ENCODE results near the gene NAPA.

Gene NAPA

DNA sequence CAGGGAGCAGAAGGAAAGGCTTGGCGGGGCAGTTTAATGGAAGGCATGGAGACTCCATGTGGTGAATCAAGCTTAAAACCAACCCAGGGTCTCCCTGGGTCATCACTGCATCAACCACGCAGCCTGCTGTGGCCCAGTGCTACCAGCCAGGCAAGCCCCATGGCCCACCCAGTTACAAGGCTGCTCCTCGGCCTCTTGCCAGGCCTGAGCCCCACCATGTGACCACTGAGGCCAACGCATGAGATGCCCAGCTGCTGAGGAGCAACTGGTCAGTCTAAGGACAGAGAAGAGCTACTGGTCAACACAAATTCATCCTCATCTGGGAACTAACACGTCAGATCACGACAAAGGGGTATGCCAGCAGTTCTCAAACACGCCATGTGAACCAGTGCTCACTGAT, 15.5 kb downstream of the NAPA start:
- no peak for DNase-seq (ENCODE audit: low read depth)
- no peak overlapping the region for H3K4me3 ChIP-seq (ENCODE audit: low read depth, low read length)
- in situ Hi-C loops (cut with HindIII; ENCODE audit: low sequenced_read_pairs), result no loop called here
- no peak for TF ChIP-seq CTCF (IDR thresholded peaks at IDR 0.05; ENCODE audit: low read depth, low read length, missing control alignments)

GRCh38 chr19:47498561-47498960, 16.3 kb downstream of the NAPA start:
- TF ChIP-seq CTCF (IDR thresholded peaks at IDR 0.05; ENCODE audit: low read depth, low read length, missing control alignments), result no peak
- H3K4me3 ChIP-seq (ENCODE audit: low read depth, low read length), result no peak overlapping the region
- no peak for DNase-seq (ENCODE audit: low read depth)
- in situ Hi-C loops (cut with HindIII; ENCODE audit: low sequenced_read_pairs), result no loop called here

DNA sequence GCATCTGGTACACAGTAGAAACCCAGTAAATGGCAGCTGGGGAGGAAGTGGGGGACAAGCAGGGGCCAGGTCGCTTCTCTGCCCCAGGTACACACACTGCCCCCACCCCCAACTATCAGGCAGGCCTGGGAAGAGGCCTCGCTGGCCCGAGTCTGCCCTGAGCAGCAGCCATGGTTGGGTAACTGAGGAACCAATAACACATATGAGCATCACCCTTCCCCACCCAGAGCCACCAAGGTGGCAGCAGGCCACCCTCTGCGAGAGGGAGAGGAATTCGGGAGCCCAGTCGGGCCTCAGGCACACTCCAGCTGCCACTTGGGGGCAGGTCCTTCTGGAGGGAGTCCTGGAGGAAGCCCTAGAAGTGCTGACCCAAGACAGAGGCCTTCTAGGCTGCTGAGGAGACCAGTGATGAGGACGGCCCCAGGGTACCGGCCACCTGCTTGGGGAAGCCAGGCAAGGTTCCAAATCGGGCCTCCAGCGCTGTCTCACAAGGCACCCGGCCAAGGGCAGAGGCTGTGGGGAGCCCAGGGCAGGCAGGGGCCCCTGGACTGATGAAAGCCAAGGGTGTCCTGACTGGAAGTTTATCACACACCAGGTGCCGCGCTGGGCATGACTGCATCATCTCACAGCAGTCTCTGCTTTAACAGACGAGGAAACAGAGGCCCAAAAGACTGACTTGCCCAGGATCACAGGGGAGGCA, 16.9 kb downstream of the NAPA start:
- in situ Hi-C loops (cut with HindIII; ENCODE audit: low sequenced_read_pairs), result no loop called here
- no peak for DNase-seq (ENCODE audit: low read depth)
- TF ChIP-seq CTCF (IDR thresholded peaks at IDR 0.05; ENCODE audit: low read depth, low read length, missing control alignments), result no peak
- H3K4me3 ChIP-seq (ENCODE audit: low read depth, low read length), result no peak overlapping the region

- H3K4me3 ChIP-seq (ENCODE audit: low read depth, low read length), result no peak overlapping the region
- in situ Hi-C loops (cut with HindIII; ENCODE audit: low sequenced_read_pairs), result no loop called here
- no peak for TF ChIP-seq CTCF (IDR thresholded peaks at IDR 0.05; ENCODE audit: low read depth, low read length, missing control alignments)
- DNase-seq (ENCODE audit: low read depth), result no peak
These were observed 17.7 kb downstream of the NAPA start for GRCh38 chr19:47497050-47497766.

GRCh38 chr19:47495478-47496372, 19.1 kb downstream of the NAPA start:
- no peak overlapping the region for H3K4me3 ChIP-seq (ENCODE audit: low read depth, low read length)
- DNase-seq (ENCODE audit: low read depth), result no peak
- TF ChIP-seq CTCF (IDR thresholded peaks at IDR 0.05; ENCODE audit: low read depth, low read length, missing control alignments), result no peak
- in situ Hi-C loops (cut with HindIII; ENCODE audit: low sequenced_read_pairs), result no loop called here

GRCh38 chr19:47494729-47495128, 20.1 kb downstream of the NAPA start:
- in situ Hi-C loops (cut with HindIII; ENCODE audit: low sequenced_read_pairs), result loop anchor here (5.0 kb wide), 1 partner anchor 118 kb away; no protein-coding TSS in a partner anchor
- no peak for TF ChIP-seq CTCF (IDR thresholded peaks at IDR 0.05; ENCODE audit: low read depth, low read length, missing control alignments)
- DNase-seq (ENCODE audit: low read depth), result no peak
- no peak overlapping the region for H3K4me3 ChIP-seq (ENCODE audit: low read depth, low read length)
